C4-2B (cell line): ENCODE data around the gene TPRG1L.

ENCODE experiments used
- H3K27ac ChIP-seq: fragments of 450-650 bp; 2 replicates; pipeline ENCODE4 v1.5.1; 2017
- ZFX ChIP-seq: fragments of 450-650 bp; IDR thresholded peaks from 2 replicates; pipeline ENCODE4 v1.6.1; 2017
- TF ChIP-seq, protein P1 (sequence below): fragments of 450-650 bp; conservative IDR thresholded peaks from 2 replicates; pipeline ENCODE4 v1.5.1; 2017; ENCODE audit warnings: mild to moderate bottlenecking

TPRG1L gene

DNA sequence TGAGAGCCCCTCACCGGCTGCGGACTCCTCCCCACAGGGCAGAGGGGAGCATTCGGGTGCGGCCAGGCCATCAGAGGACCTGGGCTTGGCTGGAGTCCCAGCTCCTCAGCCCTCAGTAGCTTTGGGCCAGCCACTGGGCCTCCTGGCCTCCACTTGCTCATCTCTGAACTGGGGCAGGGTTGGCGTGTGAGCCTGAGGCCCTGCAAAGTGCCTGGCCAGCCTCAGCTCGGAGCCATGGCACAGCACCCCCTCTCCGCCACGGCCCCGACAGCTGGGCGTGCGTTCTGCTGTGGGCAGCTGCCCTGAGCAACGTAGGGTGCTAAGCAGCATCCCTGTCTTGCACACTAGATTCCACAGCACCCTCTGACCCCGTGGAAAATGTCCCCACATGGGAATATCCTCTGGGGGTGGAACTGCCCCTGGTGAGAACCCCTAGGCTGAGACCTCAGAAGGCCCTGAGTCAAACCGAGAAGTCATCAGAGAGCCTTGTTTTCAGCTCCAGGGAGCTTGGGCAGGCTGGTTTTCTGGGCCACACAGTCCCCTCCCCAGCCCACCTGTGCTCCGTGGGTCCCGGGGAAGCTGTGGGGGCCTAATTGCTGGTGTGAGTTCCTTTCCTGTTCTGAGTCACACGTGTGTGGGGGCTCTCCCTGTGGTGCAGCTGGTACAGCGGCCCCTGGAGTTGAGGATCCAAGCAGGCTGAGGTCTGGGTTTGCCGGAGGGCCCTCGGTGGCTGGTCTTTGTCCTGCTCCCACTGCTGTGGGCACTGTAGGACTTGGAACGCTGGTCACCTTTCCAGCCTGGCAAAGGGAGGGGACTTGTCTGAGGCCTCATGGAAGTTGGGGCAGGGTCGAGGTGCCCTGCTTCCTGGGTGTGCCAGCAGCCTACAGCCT is 52.0 kb downstream of the TPRG1L start:
- no peak for TF ChIP-seq ZFX
- TF ChIP-seq, protein P1, sequence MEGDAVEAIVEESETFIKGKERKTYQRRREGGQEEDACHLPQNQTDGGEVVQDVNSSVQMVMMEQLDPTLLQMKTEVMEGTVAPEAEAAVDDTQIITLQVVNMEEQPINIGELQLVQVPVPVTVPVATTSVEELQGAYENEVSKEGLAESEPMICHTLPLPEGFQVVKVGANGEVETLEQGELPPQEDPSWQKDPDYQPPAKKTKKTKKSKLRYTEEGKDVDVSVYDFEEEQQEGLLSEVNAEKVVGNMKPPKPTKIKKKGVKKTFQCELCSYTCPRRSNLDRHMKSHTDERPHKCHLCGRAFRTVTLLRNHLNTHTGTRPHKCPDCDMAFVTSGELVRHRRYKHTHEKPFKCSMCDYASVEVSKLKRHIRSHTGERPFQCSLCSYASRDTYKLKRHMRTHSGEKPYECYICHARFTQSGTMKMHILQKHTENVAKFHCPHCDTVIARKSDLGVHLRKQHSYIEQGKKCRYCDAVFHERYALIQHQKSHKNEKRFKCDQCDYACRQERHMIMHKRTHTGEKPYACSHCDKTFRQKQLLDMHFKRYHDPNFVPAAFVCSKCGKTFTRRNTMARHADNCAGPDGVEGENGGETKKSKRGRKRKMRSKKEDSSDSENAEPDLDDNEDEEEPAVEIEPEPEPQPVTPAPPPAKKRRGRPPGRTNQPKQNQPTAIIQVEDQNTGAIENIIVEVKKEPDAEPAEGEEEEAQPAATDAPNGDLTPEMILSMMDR: no peak
- no peak overlapping the region for H3K27ac ChIP-seq

GRCh38 chr1:3677484-3677883 is 52.7 kb downstream of the TPRG1L start:
- no peak for TF ChIP-seq ZFX
- TF ChIP-seq, protein P1: no peak
- H3K27ac ChIP-seq: no peak overlapping the region

DNA sequence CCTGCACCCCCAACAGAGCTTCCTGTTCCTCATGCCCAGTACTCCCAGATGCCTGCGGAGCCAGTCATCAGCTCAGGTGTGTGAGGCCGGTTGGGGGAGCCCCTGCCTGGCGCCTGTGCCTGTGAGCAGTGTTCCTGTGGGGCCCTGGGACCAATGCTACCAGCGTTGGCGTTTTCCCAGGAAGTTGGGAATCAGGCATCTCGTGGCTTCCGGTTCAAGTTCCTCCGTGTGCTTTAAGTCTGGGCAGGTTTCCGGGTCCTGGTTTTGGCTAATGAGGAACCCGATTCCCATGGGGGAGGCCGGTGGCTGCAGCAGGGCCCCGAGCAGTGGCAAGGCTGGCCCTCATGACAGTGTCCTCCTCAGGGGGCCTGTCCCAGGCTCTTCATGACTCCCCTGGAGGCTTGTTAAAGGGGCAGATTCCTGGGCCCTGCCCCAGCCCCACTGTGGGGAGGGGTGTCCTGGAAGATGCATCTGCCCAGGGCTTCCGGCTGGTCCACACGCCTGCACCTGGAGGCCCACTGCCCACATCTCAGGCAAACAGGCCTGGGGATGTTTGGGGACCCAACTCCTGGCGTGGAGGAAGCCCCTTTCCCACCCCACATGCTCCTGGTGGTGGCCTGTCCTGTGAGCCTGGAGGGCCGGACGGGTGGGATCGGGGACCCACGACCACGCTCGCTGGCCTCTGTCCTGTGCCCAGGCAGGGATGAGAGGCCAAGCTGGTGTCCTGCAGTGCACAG is 53.7 kb downstream of the TPRG1L start:
- H3K27ac ChIP-seq: no peak overlapping the region

GRCh38 chr1:3679098-3679555 is 54.3 kb downstream of the TPRG1L start:
- H3K27ac ChIP-seq: no peak overlapping the region
- no peak for TF ChIP-seq ZFX
- TF ChIP-seq, protein P1: no peak

More for the DNA sequence above, 53.7 kb downstream of the TPRG1L start:
- no peak for TF ChIP-seq ZFX
- TF ChIP-seq, protein P1: no peak
